GM08714 (cell line): ENCODE results near the gene NPLOC4.
"Not testable (repeated sequence)": the region's sequence is repeated elsewhere in the genome, so short reads cannot be mapped to it uniquely, and the experiment has no call there.

Experiments used
- H3K4me3 ChIP-seq: fragments of 200-500 bp; sonication (Bioruptor generic); 2 replicates; pipeline ENCODE4 v1.5.1; 2014; ENCODE audit warnings: mild to moderate bottlenecking, low read length, inconsistent platforms
- ZNF274 ChIP-seq: IDR thresholded peaks from 2 replicates; pipeline ENCODE4 v1.6.1; 2012; ENCODE audit warnings: mild to moderate bottlenecking, low read depth, low read length

Gene NPLOC4

DNA sequence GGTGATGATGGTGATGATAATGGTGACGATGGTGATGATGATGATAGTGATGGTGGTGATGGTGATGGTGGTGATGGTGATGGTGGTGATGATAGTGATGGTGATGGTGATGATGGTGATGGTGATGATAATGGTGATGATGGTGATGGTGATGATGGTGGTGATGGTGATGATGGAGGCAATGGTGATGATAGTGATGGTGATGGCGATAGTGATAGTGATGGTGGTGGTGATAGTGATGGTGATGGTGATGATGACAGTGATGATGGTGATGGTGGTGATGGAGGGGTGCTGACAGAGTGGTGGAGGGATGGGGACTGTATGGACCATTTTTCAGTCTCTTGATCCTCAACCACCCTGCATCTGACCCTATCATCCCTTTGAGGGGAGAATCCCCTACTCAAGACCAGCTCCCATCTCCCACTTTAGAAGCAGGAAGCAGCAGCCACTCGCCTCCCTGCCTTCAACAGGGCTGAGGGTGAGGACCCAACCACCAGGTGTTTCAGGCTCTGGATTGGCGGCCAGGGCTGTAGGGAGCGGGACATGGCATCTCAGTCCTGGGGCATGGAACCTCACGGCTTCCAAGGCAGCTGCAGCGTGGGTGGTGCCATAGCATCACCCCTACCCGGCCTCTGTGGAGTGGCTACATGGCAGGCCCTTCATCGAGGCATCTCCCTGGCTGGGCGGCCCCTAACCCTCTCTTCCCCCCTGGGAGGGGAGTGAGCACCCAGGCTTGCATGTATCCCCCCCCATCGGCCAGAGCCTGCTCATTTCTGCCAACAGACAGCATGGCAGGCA is 104.2 kb downstream of the NPLOC4 start:
- no peak for TF ChIP-seq ZNF274
- no peak overlapping the region for H3K4me3 ChIP-seq

- H3K4me3 ChIP-seq: not testable (repeated sequence)
These were observed 104.9 kb downstream of the NPLOC4 start for GRCh38 chr17:81531998-81532404.

- H3K4me3 ChIP-seq: not testable (repeated sequence)
These were observed 105.9 kb downstream of the NPLOC4 start for GRCh38 chr17:81531013-81531412.

GRCh38 chr17:81529437-81529803 is 107.5 kb downstream of the NPLOC4 start:
- H3K4me3 ChIP-seq: no peak overlapping the region
- TF ChIP-seq ZNF274: no peak

GRCh38 chr17:81528651-81529436 is 108.1 kb downstream of the NPLOC4 start:
- TF ChIP-seq ZNF274: no peak
- no peak overlapping the region for H3K4me3 ChIP-seq

DNA sequence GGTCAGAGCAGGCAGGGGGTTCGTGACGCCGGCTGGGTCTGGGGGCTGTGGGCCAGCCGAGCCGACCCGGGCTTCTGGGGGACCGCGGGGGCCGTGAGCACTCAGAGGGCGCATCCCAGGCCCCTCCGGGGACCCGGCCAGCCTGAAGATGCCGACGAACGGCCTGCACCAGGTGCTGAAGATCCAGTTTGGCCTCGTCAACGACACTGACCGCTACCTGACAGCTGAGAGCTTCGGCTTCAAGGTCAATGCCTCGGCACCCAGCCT is 108.6 kb downstream of the NPLOC4 start:
- TF ChIP-seq ZNF274: no peak

GRCh38 chr17:81527591-81528383 is 109.1 kb downstream of the NPLOC4 start, which contains the start of gene FSCN2:
FSCN2 (plus strand) TSS chr17:81528377; CDS start chr17:81528532, 155 bp downstream.
- no peak within 1 kb of the TSS for H3K4me3 ChIP-seq

More for the DNA sequence above, 108.6 kb downstream of the NPLOC4 start:
- H3K4me3 ChIP-seq: no peak overlapping the region

DNA sequence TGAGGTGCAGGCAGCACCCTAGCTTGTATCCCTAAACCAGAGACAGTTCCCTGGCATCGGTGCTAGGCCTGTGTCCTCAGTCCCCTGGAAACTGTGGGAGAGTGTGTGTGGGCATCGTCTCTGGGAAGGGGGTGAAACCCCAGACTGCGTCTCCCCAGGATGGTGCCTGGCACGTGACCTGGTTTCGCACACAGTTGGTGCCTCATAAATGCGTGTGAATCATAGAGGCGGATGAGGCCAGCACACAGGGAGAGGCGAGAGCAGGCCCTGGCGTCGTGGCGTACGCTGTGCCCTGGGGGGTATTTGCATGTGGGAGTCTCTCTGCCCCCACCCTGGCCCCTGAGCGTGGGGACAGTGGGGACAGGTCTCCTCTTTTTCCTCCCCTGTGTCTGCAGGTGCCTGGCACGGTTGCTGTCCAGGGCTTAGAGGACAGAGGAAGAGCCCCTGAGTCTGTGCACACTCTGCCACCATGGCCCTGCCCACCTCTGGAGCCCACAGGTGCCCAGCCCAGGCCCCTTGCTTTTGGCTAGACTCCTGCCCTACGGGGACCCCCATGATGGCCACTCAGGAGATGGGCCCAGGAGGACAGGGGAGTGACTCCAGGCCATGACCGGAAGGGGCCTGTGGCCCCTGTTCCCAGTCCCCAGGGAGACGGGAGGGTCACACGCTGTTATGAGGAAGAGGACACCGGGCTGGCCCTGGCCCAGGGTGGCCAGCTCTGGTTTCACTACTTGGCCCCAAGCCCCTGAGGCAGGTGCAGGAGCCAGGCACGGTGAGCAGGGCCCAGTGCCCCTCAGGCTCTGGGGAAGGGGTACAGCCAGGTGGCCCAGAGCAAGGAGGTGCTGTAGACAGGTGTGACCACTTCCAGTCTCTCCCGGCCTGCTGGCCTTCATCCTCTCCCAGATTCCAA is 110.0 kb downstream of the NPLOC4 start:
- TF ChIP-seq ZNF274: no peak

More at GRCh38 chr17:81527591-81528383, 109.1 kb downstream of the NPLOC4 start, which contains the start of gene FSCN2:
- TF ChIP-seq ZNF274: no peak

DNA sequence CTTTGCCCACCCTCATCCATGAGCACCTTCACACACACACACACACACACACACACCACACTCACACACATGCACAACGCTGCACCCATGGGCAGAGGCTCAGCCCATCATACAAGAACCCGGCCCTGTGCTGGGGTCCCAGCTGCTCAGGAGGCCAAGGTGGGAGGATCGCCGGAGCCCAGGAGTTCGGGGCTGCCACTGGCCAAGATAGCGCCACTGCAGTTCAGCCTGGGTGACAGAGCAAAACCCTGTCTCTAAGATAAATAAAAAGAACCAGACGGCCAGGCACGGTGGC is 112.1 kb downstream of the NPLOC4 start:
- H3K4me3 ChIP-seq: no peak overlapping the region
- no peak for TF ChIP-seq ZNF274

More for the DNA sequence above, 110.0 kb downstream of the NPLOC4 start:
- H3K4me3 ChIP-seq: no peak overlapping the region

DNA sequence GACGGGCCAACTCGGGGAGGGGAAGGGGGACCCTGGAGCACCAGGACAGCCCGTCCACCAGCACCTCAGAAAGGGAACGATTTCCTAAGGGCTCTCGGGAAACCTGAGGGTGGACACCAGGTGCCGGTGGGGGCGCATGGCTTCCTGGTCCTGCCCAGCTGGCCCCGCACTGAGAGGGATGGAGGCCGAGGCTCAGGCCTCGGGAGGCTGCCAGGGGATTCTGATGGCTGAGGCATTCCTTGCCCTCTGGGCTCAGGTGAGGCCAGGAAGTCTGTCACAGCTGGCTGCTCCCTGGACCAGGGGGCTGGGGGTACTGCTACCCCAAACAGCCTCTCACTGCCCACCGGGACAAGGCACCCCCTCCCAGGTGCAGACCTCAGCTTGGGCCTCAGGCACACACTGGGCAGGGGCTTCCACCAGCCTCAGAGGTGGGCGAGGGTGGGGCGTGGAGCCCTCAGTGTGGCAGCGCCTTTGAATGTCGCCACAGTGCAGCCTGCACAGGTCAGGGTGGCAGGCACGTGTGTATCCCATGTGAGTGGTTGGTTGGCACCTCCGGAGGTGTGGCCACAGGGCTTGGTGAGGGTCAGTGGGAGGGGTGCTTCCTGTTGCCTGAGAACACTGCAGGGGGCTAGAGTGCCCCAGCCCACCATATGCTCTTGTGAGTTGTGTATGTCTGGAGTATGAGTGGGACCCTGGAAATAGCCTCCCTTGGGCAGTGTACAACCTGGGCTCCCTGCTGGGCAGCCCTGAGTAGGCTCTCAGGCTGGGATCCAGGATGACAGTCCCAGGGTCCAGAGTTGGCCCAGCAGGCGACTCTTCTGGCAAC is 112.7 kb downstream of the NPLOC4 start:
- TF ChIP-seq ZNF274: no peak
- no peak overlapping the region for H3K4me3 ChIP-seq

DNA sequence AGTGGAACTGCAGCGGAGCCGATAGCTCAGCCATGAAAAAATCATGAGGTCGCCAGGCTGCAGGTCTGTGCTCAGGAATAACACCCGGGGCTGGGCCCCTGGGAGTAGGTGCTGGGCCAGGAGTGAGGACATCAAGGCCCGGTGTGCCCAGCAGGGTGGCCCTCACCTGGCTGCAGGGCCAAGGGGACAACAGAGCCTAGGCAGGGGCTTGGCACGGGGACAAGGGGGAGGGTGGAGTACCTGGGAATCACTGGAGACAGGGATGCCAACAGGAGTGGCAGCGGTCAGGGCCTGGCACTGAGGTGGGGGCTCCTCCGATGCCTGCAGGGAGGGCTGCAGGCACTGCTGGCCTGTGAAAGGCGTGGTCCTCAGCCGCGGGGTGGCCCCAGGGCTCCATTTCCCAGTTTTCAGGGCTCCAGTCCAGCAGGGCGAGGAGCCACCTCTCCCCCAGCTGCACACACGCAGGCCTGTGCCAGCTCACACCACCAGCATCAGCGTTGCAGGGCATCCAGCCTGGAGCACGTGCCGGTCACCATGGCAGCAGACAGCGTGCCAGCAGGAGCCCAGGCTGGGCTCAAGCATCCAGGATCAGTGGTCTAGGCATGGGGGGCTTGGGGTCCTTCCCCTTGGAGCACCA is 113.4 kb downstream of the NPLOC4 start:
- no peak for TF ChIP-seq ZNF274
- no peak overlapping the region for H3K4me3 ChIP-seq

GRCh38 chr17:81522491-81523401 is 114.2 kb downstream of the NPLOC4 start:
- H3K4me3 ChIP-seq: no peak overlapping the region
- TF ChIP-seq ZNF274: no peak
